ENCODE measurements around the gene CTSA. TPM values are rescaled to one million over a fixed set of nuclear protein-coding genes. Genes with fewer than 3 reads are reported as not detected.
"Not testable (repeated sequence)": the region's sequence is repeated elsewhere in the genome, so short reads cannot be mapped to it uniquely, and the experiment has no call there.

Gene CTSA
- total and polyA plus RNA-seq, 8 donors = 68.7 to 268 (median 73.5) TPM

GRCh38 chr20:45899046-45899835, 8.1 kb downstream of the CTSA start:
- no peak overlapping the region for H3K4me3 ChIP-seq
- H3K4me1 ChIP-seq = no peaks in the 10 kb centered on the region
- ATAC-seq (no peak), DNase-seq (peak in 1 of 4 donors; percentile 49)
- no peaks in the 10 kb centered on the region for H3K27me3 ChIP-seq
- TF ChIP-seq CTCF (IDR thresholded peaks at IDR 0.05) = no peak
- intact Hi-C loops (cut with DNase I) = no loop called here
- H3K36me3 ChIP-seq = peaks cover 0 to 83% of the 10 kb centered on the region in 2 donors
- no peak overlapping the region for H3K27ac ChIP-seq
- H3K9me3 ChIP-seq = no peaks in the 10 kb centered on the region

- H3K4me1 ChIP-seq; H3K27me3 ChIP-seq; intact Hi-C loops (cut with DNase I); DNase-seq; H3K27ac ChIP-seq; H3K4me3 ChIP-seq; H3K9me3 ChIP-seq; ATAC-seq: not testable (repeated sequence)
- peaks cover 0 to 70% of the 10 kb centered on the region in 2 donors for H3K36me3 ChIP-seq
These were observed 10.2 kb downstream of the CTSA start for GRCh38 chr20:45901332-45901731.

GRCh38 chr20:45902199-45902701, 11.1 kb downstream of the CTSA start:
- H3K9me3 ChIP-seq = no peaks in the 10 kb centered on the region
- peak in 1 of 4 donors; percentile 53 for DNase-seq
- TF ChIP-seq CTCF (IDR thresholded peaks at IDR 0.05) = no peak
- H3K36me3 ChIP-seq = peaks cover 0 to 61% of the 10 kb centered on the region in 2 donors
- no peak for ATAC-seq
- H3K4me1 ChIP-seq = no peaks in the 10 kb centered on the region
- no peaks in the 10 kb centered on the region for H3K27me3 ChIP-seq
- H3K27ac ChIP-seq = no peak overlapping the region
- no peak overlapping the region for H3K4me3 ChIP-seq
- intact Hi-C loops (cut with DNase I) = no loop called here

DNA sequence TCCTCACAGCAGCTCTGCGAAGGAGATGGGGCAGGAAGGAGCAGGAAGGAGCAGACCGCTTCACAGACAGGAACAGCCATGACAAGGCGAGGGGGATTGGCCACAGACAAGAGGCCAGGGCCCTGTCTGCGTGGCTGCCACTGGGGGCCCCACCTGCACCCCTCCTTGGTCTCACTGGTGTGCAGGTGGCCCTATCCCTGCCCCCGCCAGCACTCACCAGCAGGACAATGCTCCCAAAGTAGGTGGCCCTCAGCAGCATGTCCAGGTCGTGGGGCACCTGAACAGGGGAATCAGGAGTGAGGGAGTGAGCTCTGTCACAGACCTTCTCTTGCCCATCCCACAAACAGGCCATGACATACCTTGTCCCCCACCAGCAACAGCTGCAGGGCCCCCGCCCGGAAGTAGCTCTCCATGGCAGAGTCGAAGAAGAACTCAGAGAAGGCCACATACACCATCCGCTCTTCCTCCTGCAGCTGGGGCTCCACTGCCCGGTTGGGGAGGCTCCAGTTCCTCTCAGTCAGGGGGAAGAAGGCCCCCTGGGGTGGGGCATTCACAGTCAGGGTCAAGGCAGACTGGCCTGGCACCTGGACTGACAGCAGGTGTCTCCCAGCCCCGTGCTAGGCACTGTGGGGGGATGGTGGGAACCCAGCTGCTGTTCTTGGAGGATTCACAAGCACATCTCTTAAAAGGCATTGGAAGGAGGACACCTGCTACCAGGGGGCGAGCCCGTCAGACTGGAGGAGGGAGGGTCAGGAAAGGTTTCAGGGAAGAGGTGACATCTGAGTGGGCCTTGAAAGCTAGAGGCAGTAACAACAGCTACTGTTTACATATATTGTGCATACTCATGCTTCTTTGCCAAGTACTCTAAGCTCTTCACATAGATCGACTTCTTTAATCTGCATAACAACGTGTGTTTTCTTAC, 13.7 kb downstream of the CTSA start:
- TF ChIP-seq CTCF (IDR thresholded peaks at IDR 0.05) = no peak
- Histone ChIP-seq H3K27me3 (no peaks in the 10 kb centered on the region), H3K36me3 (peaks cover 0 to 35% of the 10 kb centered on the region in 2 donors), H3K4me1 (peaks cover 0 to 5% of the 10 kb centered on the region in 2 donors), H3K9me3 (no peaks in the 10 kb centered on the region), H3K27ac (no peak overlapping the region), H3K4me3 (no peak overlapping the region)
- peak in 1 of 4 donors; percentile 40 for DNase-seq
- intact Hi-C loops (cut with DNase I) = no loop called here
- no peak for ATAC-seq

GRCh38 chr20:45905505-45906079, 14.5 kb downstream of the CTSA start:
- peaks cover 0 to 27% of the 10 kb centered on the region in 2 donors for H3K36me3 ChIP-seq
- H3K27me3 ChIP-seq = no peaks in the 10 kb centered on the region
- intact Hi-C loops (cut with DNase I) = no loop called here
- peak in 1 of 4 donors; percentile 11 for DNase-seq
- no peak for ATAC-seq
- H3K4me3 ChIP-seq = no peak overlapping the region
- peaks cover 0 to 12% of the 10 kb centered on the region in 2 donors for H3K4me1 ChIP-seq
- H3K9me3 ChIP-seq = no peaks in the 10 kb centered on the region
- no peak overlapping the region for H3K27ac ChIP-seq
- TF ChIP-seq CTCF (IDR thresholded peaks at IDR 0.05) = no peak
